ENCODE measurements around the gene XYLT1.

DNA sequence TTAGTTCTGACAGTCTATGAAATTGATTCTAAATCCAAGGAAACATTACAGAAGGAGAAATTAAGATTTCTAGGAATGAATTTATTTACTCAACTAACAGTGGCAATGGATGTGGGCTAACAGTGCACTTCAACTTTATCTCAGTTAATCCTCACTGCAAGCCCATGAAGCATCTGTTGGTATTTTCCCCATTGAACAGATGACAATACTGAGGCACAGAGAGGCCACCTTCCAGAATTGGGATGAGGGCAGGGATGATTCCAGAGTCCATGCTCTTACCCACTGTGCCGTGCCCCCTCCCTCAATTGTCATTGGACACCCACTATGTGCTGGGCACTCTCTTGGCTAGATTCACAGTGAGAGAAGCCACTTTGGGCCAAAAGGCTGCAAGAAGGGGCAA lies 89.0 kb downstream of the XYLT1 start:
- TF ChIP-seq, protein P1, sequence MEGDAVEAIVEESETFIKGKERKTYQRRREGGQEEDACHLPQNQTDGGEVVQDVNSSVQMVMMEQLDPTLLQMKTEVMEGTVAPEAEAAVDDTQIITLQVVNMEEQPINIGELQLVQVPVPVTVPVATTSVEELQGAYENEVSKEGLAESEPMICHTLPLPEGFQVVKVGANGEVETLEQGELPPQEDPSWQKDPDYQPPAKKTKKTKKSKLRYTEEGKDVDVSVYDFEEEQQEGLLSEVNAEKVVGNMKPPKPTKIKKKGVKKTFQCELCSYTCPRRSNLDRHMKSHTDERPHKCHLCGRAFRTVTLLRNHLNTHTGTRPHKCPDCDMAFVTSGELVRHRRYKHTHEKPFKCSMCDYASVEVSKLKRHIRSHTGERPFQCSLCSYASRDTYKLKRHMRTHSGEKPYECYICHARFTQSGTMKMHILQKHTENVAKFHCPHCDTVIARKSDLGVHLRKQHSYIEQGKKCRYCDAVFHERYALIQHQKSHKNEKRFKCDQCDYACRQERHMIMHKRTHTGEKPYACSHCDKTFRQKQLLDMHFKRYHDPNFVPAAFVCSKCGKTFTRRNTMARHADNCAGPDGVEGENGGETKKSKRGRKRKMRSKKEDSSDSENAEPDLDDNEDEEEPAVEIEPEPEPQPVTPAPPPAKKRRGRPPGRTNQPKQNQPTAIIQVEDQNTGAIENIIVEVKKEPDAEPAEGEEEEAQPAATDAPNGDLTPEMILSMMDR (IDR thresholded peaks at IDR 0.05) = no peak
- no peak for TF ChIP-seq CHD2 (IDR thresholded peaks at IDR 0.05; ENCODE audit: low read length, partially characterized antibody)
- TF ChIP-seq JUND (IDR thresholded peaks at IDR 0.05) = no peak
- no peak for TF ChIP-seq POLR2AphosphoS5 (IDR thresholded peaks at IDR 0.05; ENCODE audit: low read depth, low read length)
- no peak for TF ChIP-seq YY1 (IDR thresholded peaks at IDR 0.05; ENCODE audit: low read depth)
- TF ChIP-seq RAD21 (IDR thresholded peaks at IDR 0.05; ENCODE audit: low read length) = no peak
- TF ChIP-seq TAF1 (IDR thresholded peaks at IDR 0.05; ENCODE audit: borderline replicate concordance, low read depth, low read length) = no peak
- TF ChIP-seq EZH2phosphoT487 (IDR thresholded peaks at IDR 0.05; ENCODE audit: borderline replicate concordance, low read depth) = no peak
- TF ChIP-seq, protein P2, sequence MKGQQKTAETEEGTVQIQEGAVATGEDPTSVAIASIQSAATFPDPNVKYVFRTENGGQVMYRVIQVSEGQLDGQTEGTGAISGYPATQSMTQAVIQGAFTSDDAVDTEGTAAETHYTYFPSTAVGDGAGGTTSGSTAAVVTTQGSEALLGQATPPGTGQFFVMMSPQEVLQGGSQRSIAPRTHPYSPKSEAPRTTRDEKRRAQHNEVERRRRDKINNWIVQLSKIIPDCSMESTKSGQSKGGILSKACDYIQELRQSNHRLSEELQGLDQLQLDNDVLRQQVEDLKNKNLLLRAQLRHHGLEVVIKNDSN (IDR thresholded peaks at IDR 0.05; ENCODE audit: borderline replicate concordance, low read depth) = no peak
- no peak for TF ChIP-seq EP300 (IDR thresholded peaks at IDR 0.05; ENCODE audit: borderline replicate concordance in 1 of 2, low read depth in 1 of 2, low read length in 1 of 2)

All from SK-N-SH (cell line).